Measurements from ENCODE around the gene TEKTIP1. TPM values are rescaled to one million over a fixed set of nuclear protein-coding genes. Genes with fewer than 3 reads are reported as not detected.
"Not testable (repeated sequence)": the region's sequence is repeated elsewhere in the genome, so short reads cannot be mapped to it uniquely, and the experiment has no call there.

TEKTIP1 gene
- polyA plus RNA-seq, 1 donor: 4.5 TPM

DNA sequence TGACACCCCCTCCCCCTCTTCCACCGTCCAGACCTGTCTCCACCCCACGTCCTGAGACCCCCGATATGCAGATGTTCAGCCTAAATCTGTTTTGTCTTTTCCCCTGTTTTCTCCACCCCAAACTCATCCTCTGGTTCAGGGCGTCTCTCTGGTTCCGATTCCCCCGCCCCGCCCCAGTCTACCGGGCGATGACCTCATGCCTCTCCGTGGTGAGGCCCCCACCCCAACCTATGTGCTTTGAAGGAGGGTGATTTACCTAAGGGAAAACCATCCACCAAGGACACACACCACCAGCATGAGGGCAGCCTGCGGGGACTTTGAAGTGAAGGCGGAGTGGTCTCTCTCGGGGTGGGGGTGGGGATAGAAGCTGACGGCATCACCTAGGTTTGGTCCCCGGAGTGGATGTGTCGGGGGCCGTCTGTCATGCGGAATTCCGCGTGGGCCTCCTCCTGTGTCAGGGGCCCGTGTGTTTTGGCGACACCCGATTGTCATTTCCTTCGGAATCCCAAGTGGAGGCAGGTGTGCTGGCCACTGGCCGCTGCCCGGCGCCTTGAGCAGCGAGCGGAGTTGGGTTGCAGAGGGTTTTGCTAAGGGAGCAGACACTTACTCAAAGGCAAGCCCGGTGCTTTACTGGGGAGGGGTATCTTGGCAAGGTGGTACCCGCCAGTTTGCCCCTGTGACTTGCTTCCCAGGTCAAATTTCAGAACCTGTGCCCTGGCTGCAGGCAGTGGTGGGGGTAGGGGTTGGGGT, 31.4 kb upstream of the TEKTIP1 start:
- DNase-seq (ENCODE audit: low read depth): no peak

DNA sequence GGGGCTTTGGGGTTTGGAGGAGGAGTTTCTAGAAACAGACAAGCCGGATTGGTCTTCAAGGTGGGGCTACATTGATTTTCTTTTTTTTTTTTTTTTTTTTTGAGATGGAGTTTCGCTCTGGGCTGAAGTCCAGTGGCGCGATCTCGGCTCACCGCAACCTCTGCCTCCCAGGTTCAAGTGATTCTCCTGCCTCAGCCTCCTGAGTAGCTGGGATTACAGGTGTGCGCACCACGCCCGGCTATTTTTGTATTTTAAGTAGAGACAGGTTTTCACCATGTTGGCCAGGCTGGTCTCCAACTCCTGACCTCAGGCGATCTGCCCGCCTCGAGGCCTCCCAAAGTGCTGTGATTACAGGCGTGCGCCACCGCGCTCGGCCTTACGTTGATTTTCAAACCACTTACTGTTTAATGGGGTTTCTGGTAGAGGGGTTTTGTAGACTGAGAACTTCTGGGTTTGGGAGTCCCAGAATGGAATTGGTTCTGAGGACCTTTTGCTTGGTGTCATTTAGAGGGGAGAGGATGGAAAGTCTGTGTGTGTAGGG, 30.8 kb upstream of the TEKTIP1 start:
- DNase-seq (ENCODE audit: low read depth): not testable (repeated sequence)

DNA sequence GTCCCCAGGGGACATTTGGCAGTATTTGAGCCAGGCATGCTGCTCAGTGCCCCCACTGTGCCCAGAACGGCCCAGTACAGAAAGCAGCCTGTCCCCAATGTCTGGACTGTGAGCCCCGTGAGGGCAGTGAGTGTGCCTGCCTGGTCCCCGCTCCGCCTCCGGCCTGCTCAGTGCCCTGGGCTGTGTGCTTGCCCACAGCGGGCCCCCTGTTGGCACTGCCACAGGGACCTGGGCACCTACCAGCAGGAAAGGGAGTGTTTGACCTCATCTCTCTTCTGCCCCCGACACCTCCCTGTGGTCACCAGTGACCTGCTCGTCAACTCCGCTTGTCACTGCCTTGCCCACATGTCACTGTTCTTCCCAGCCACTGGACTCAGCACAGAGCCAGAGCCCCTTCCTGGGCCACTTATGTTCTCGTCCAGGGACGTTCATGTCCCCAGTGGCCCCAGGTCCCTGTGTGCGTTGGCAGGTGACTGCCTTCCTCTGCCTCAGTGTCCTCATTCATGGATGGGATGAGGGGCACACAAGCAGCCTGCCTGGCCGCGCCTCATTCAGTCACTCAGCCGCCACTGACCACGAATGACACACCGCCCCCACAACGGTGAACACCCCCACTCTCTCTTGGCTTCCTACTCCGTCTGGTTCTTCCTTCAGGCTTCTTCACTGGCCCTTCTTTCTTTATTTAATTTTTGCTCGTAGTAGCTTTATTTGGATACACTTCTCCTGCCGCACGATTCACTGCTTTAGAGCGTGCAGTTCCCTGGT, 30.0 kb upstream of the TEKTIP1 start:
- DNase-seq (ENCODE audit: low read depth): no peak

DNA sequence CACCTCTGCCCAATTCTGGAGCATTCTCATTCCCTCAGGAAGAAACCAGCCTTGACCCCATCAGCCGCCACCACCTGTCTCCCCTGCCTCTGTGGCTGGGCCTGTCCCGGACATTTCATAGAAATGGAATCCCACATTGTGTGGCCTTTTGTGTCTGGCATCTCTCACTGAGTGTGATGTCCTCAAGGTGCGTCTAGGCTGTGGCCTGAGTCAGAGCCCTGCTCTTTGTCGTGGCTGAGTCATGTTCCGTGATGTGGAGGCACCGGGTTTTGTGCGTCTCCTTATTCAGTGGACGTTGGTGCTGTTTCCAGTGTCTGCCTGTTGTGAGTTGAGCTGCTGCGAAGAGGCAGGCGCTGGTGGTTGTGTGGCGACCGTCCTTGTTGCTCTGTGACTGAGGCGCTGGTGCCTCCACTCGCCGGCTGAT, 29.4 kb upstream of the TEKTIP1 start:
- no peak for DNase-seq (ENCODE audit: low read depth)

DNA sequence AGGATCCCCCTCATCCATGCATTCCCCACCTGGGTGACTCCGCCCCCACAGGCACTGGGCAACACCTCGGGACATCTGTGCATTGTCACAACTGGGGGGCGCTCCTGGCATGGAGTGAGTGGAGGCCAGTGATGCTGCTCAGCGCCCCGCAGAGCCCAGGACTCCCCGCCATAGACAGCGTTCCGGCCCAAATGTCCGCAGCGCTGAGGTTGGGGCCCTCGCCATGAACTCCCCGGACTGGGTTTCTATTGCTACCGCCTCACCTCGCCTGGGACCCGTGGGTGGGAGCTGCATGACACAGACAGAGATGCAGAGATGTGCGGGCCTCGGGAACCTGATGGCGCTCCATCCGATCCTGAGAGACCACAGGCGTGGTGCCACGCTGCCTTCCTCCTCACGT, 28.2 kb upstream of the TEKTIP1 start:
- no peak for DNase-seq (ENCODE audit: low read depth)

DNA sequence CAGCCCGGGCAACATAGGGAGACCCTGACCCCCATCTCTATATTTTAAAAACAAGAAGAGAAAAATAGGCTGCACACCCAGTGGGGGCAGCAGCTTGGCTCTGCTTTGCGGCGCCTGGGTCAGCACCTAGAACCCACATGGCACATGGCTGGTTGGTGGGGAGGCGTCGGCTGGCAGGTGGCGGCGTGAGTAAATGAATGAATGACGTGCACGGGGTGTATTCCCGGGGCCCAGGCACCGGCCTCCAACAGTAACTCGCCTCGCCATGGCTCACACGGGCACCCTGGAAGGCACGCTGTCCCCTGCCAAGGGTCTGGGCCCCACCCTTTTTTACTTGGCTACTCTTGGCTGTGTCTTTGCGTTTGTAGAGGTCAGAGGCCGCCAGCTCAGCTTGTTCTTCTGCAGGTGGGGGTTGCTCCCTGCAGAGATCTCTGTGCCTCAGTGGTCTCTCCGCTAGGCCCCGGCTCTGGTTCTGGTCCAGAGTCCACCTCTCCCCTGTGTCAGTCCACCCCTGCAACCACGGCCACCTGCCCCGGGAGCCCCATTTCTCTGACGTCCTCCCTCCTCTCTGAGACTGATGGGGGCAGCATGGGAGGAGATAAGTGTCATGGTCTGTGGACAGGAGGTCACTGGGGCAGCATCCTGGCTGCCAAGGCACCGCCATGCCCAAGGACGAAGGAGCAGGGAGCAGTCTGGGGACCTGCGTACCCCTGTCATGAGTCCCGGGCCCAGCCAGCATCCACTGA, 27.3 kb upstream of the TEKTIP1 start:
- DNase-seq (ENCODE audit: low read depth): no peak

DNA sequence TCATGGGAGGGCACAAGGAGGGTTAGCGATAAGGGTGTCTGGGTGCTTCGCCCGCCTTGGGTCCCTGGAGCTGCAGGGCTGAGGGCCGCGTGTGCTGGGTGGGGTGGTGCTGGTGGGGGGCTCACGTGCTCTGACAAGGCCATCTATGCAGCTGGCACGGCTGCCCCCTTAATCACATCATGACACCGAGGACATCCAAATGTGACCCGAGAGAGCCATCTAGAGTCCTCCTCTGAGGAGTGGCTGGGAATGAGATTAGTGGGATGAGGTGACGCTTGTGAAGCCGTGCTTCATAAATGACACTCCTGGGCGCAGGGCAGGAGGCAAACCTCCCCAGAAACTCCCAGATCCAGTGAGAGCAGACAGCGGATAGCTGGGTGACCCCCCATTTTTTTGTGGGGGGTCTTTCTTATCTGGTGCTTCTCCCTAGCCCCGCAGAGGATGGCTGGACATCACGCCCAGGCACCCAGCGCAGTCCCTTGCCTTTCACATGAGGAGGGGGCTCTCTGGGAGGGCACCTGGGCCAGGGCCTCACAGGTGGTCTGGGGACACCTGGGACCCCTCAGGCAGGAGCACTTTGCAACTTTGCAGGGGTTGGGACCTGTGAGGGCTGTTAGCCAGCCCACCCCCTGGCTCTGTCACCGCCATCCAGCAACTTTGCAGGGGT, 26.3 kb upstream of the TEKTIP1 start:
- no peak for DNase-seq (ENCODE audit: low read depth)

DNA sequence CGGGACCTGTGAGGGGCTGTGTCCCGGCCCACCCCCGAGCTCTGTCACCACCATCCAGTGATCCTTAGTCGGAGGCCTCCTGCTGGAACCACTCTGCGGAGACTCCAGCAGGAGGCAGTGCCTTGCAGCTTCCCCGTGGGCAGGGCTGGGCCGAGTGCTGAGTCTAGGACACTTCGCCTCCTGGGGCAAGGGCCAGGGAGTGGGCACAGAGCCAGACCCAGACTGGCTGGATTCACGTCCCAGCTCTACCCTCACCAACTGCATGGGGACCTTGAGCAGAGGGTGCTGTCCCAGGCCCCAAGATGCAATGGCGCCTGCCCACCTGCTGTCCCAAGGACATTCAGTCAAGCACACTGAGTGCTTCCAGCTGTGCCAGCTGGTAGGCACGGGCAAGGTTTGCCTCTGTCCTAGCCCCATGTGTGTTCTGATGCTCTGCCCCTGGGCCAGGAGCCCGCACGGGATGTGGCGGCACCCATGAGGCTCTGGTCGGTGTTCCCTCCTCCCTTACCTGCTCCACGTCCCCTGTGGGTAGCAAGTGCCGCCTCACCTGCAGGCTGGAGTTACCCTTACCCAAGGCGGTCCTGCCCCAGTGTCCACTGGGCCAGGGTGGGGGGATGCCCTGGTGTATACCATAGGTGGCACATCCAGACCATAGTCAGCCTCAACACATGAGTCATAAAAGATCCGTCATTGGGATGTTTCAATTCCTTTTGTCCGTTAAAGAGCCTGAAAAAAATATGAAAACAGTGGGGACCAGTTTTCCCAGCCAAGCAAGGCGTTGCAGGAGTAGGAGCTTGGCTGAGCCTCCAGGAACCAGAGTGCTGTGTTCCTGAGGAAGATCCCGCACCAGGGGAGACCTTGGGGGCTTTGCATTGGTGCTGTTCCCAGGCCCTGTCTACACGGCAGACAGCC, 25.5 kb upstream of the TEKTIP1 start:
- DNase-seq (ENCODE audit: low read depth): no peak

DNA sequence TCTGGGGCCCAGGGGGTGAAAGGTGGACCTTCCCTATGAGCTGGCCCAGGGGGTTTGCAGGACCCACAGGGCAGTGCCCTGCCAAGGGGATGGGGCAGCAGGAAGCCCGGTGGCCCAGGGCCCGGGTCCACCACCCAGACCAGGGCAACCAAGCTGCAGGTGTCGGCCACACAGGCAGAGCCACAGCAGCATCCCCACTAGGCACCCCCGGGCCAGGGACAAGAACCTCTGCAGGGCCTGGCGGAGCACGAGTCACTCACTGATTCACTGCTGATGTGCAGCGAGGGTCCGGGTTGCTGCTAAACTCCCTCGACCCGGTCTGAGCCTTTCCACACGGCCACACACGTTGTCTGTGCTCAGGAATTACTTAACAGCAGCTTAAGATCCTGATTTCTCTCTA, 24.0 kb upstream of the TEKTIP1 start:
- DNase-seq (ENCODE audit: low read depth): no peak

DNA sequence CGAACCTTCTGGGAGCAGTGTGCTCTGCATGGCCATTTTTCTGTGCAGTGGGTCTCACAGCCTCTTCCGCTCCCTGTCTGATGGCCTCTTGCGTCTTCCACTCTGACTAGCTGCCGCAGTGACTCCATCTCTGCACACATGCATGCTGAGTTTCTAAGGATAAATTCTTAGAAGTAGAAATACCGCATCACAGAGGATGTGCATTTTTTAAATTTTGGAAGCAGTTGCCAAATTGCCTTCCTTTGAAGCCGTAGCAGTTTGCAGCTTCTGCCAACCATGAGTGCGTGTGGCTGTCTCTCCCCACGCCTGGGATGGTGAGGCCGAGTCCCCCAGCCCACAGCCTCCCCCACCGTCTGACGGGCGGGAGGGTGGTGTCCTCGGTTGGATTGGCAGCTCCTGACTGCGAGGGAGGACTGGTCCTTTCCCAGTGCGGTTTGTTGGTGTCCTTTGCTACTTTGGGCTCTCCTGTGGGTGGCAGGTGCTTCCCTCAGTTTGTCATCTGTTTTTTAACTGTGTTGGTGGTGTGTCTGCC, 23.0 kb upstream of the TEKTIP1 start:
- DNase-seq (ENCODE audit: low read depth): no peak

DNA sequence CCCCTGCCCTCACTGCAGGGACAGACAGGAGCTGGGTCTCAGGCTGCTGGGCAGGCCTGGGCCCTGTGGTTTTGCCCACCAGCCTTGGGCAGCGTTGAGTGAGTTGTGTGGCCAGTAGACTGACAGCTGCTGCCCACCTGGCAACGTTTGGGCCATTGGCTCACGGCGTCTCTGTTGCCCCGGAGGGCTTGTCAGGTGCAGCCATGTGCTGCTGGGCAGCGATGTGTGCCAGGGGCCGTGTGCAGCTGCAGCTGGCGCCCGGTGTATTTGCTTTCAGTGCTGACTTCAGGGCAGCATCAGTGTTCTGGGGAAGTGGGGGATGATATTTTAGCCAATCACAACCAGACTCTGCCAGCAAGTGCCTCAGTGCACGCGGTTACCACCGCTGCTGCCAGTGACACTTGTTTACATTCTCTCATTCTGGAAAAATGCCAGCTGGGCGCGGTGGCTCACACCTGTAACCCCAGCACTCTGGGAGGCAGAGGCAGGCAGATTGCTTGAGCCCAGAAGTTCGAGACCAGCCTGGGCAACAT, 22.2 kb upstream of the TEKTIP1 start:
- DNase-seq (ENCODE audit: low read depth): no peak

DNA sequence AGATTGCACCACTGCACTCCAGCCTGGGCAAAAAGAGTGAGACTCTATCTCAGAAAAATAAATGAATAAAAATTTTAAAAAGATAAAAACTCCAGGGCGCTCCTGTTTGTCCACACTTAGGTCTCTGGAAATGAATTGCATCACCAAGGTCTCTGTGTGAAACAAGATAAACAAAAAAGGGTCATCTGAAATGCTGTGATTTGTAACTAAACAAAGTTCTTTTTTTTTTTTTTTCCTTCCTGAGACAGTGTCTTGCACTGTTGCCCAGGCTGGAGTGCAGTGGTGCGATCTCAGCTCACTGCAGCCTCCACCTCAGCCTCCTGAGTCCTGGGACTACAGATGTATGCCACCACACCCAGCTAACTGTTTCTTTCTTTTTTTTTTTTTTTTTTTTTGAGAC, 21.3 kb upstream of the TEKTIP1 start:
- DNase-seq (ENCODE audit: low read depth): no peak

DNA sequence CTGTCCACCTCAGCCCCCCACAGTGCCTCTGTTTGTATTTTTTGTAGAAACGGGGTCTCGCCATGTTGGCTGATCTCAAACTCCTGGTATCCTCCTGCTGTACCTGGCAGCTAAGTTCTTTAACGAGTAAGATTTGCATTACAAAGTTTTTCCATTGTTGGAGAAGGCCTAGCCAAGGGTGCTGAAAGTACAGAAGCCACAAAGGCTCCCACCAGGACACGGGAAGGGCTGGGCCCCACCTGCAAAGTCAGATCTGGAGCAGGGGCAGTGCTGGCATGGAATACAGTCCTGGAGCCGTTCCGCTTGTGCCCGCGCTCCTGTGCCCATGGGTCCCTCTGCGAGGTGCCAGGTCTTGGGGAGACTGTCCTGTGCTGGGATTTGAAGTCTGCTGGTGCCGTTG, 20.7 kb upstream of the TEKTIP1 start:
- no peak for DNase-seq (ENCODE audit: low read depth)

DNA sequence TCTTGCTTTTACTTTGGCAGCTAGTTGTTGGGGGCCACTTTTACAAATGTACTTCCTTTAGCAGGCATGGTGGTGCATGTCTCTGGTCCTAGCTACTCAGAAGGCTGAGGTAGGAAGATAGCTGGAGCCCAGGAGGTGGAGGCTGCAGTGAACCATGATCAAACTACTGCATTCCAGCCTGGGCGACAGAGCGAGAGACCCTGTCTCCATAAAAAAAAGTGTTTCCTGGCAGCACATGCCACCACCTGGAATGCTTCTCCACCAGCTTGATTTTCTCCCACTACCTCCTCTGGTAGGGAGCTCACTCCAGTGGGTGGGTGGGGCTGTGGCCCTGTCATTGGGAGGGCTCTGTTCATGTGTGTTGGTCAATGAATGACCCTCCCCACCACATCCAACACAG, 20.3 kb upstream of the TEKTIP1 start:
- no peak for DNase-seq (ENCODE audit: low read depth)

DNA sequence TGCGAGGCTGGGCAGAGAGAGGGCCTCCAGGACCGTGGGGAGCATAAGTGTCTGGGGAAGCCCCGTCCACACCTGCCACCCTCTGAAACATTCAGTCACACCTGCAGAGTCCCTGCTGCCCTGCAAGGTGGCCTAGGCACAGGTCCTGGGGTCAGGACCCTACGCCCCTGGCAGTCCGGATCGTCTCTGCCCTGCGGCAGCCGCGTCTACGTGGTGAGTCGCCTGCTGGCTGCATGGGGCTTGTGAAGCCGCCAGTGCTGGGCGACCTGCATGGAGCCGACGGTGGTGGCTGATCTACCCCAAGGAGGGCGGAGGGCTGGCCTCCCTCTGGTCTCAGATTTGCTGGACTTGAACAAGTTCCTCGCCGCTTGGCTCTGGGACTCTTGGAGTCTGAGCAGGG, 19.8 kb upstream of the TEKTIP1 start:
- DNase-seq (ENCODE audit: low read depth): no peak

DNA sequence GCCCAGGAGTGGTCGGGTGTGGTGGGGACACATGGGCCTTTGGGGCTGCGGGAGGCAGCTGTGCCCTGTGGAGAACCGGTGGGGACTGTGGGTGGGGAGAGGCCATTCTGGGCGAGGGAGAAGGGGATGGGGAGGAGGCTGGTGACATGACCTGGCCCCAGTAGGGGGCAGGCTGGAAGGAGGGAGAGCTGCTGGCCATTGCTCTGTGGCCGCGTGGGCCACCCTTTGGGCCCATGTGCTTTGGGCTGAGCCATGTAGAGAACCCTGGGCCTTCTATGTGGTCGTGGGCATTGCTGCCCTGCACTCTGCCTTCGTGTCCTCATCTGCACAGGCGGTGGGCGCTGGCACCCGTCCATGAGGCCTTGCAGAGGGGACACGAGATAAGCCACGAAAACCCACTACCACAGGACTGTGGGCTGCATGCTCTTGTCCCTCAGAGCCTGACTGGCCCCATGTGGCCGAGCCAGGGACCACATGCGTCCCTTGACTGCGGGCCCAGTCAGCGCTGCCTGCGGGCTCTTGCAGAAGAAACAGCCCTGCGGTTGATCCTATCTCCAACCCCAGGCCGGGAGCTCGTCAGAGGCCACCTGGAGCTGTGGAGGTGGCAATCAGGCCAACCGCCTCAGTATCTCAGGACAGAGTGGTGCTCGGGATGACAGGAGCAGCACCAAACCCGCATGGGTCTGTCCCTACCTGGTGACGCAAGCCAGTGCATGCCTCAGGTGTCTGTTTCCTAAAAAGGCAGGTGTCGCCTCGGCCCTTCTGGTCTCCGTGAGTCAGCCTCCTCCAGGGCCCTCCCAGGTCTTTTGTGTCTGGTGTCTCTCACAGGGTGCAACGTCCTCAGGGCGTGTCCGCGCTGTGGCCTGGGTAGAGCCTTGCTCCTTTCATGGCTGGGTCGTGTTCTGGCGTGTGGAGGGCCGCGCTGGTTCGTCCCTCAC, 18.5 kb upstream of the TEKTIP1 start:
- no peak for DNase-seq (ENCODE audit: low read depth)

DNA sequence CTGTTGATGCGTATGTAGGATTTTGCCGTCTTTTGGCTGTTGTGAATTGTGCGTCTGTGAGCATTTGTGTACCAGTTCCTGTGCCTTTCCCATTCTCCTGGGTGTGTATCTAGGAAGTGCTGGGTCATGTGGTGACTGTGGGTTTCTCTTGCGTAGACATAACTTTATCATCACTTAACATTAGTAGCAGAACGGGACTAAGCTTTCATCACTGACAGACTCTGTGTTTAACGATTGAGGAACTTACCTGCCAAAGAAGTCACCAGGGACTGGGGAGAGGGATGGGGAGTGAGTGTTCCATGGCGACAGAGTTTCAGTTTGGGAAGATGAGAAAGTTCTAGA, 17.9 kb upstream of the TEKTIP1 start:
- no peak for DNase-seq (ENCODE audit: low read depth)

DNA sequence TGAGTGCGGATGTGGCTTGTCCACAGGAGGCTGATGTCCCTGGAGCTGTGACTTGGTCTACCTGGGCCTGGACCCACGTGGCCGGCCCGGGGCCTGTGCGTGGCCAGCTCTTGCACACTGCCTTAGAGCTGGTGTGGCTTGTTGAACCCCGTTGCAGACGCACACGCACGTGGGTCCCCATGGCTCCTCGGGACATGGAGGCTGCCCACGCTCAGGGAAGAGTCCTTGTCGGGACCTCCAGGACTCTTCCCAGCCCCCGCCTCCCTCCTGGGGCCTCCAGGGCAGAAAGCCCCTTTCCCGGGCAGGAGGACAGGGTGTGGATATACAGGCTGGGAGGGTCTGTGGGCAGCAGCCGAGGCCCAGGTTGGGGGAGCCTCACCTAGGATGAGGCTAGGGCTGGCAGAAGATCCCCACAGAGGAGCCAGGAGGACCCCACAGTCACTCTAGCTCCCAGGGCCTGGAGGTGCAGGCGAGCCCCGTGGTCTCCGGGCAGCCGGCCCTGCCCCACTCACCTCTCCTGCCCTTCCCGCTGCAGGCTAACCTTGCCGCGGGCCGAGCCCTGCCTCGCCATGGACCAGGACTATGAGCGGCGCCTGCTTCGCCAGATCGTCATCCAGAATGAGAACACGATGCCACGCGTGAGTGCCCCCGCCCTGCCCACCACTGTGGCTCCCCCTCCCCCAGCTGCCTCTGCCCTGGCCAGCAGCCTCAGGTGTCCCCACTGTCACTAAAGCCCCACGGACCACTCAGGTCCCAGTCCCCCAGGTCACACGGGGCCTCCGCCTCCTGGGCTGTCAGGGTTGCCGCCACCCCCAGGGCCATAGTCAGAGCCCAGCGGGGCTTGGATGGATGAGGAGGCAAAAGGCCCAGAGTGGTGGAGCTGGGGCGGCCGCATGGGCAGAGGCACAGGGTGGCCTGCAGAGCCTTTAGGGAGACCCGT, 16.3 kb upstream of the TEKTIP1 start:
- no peak for DNase-seq (ENCODE audit: low read depth)
